HepG2 (cell line): ENCODE measurements around the gene SLC29A1. TPM values are rescaled to one million over a fixed set of nuclear protein-coding genes. Genes with fewer than 3 reads are reported as not detected.

Source experiments
- FOXC1 ChIP-seq: sonication (generic); formaldehyde crosslinking; IDR thresholded peaks from 2 replicates; pipeline ENCODE4 v1.8.0; 2022; ENCODE audit warnings: mild to moderate bottlenecking, missing genetic modification reagents, borderline replicate concordance
- HNF4A ChIP-seq: sonication (generic); formaldehyde crosslinking; IDR thresholded peaks from 2 replicates; pipeline ENCODE4 v1.4.0; 2020; ENCODE audit warnings: missing genetic modification reagents
- PTBP1 ChIP-seq: fragments of 200-400 bp; formaldehyde crosslinking; IDR thresholded peaks from 2 replicates; pipeline ENCODE4 v1.6.1; 2018; ENCODE audit warnings: low read length, low read depth; ENCODE audit not compliant: poor library complexity, severe bottlenecking
- RXRA ChIP-seq: sonication (generic); formaldehyde crosslinking; IDR thresholded peaks from 2 replicates; pipeline ENCODE4 v1.5.1; 2020; ENCODE audit warnings: missing genetic modification reagents
- SOX13 ChIP-seq, 3 experiments: fragments of 450-650 bp in 1 of 3; sonication (generic) in 1 of 3; formaldehyde crosslinking in 1 of 3; IDR thresholded peaks in 2 of 3; conservative IDR thresholded peaks in 1 of 3; 2 replicates each; pipeline versions ENCODE4 v1.5.0 to v1.6.1; 2016 to 2020; ENCODE audit warnings: antibody characterized with exemption in 1 of 3, mild to moderate bottlenecking in 1 of 3, missing compliant biosample characterization in 1 of 3, missing genetic modification reagents in 1 of 3, moderate library complexity in 1 of 3
- SP1 ChIP-seq, 2 experiments: fragments of 450-650 bp in 1 of 2; sonication (generic) in 1 of 2; formaldehyde crosslinking in 1 of 2; IDR thresholded peaks; 2 replicates each; pipeline versions ENCODE4 v1.4.0 to v1.6.1; 2016 to 2020; ENCODE audit warnings: missing genetic modification reagents in 1 of 2
- XBP1 ChIP-seq: sonication (generic); formaldehyde crosslinking; IDR thresholded peaks from 2 replicates; pipeline ENCODE4 v1.5.0; 2020; ENCODE audit warnings: missing genetic modification reagents
- ZC3H4 ChIP-seq: sonication (generic); formaldehyde crosslinking; IDR thresholded peaks from 2 replicates; pipeline ENCODE4 v1.4.0; 2020; ENCODE audit warnings: missing genetic modification reagents, borderline replicate concordance
- ZMYM2 ChIP-seq: sonication (generic); formaldehyde crosslinking; IDR thresholded peaks from 2 replicates; pipeline ENCODE4 v1.8.0; 2022; ENCODE audit warnings: mild to moderate bottlenecking, missing genetic modification reagents
- ZNF629 ChIP-seq: sonication (generic); formaldehyde crosslinking; conservative IDR thresholded peaks from 2 replicates; pipeline ENCODE4 v1.5.0; 2020; ENCODE audit warnings: missing genetic modification reagents
- ZSCAN9 ChIP-seq: IDR thresholded peaks from 2 replicates; pipeline ENCODE4 v1.6.1; 2016; ENCODE audit warnings: borderline replicate concordance
- ZZZ3 ChIP-seq: sonication (generic); formaldehyde crosslinking; IDR thresholded peaks from 2 replicates; pipeline ENCODE4 v1.4.0; 2020; ENCODE audit warnings: missing genetic modification reagents, mild to moderate bottlenecking, borderline replicate concordance
- polyA plus RNA-seq, 8 experiments: library from polyadenylated mRNA; depleted of rRNA in 3 of 8; stranded (reverse) in 7 of 8; unstranded in 1 of 8; fragments of >200 nt; fragmentation: Illumina TruSeq in 4 of 8; extraction: Trizol in 4 of 8; gene quantifications; 2 replicates each; pipeline versions ENCODE4 v1.2.1 to v1.2.3, GENCODE V29; 2011 to 2016; ENCODE audit warnings: low read depth in 4 of 8, missing spikeins in 1 of 8, mixed read lengths in 1 of 8; ENCODE audit not compliant: insufficient read depth in 1 of 8
- total RNA-seq, 5 experiments: library from RNA; depleted of rRNA; stranded (reverse); fragments of >200 nt; fragmentation: Illumina TruSeq; extraction: Trizol; gene quantifications; 2 replicates each; pipeline ENCODE4 v1.2.3, GENCODE V29; 2016; ENCODE audit warnings: low read depth in 1 of 5
- TF ChIP-seq, protein P1 (sequence below): sonication (generic); formaldehyde crosslinking; IDR thresholded peaks from 2 replicates; pipeline ENCODE4 v1.4.0; 2020; ENCODE audit warnings: mild to moderate bottlenecking, missing genetic modification reagents
- TF ChIP-seq, protein P2 (sequence below): sonication (generic); formaldehyde crosslinking; conservative IDR thresholded peaks from 2 replicates; pipeline ENCODE4 v1.4.0; 2020; ENCODE audit warnings: missing genetic modification reagents
- TF ChIP-seq, protein P3 (sequence below): sonication (generic); formaldehyde crosslinking; IDR thresholded peaks from 2 replicates; pipeline ENCODE4 v1.8.0; 2022; ENCODE audit warnings: missing genetic modification reagents, mild to moderate bottlenecking, moderate library complexity, borderline replicate concordance
- TF ChIP-seq, protein P4 (sequence below): sonication (generic); formaldehyde crosslinking; IDR thresholded peaks from 2 replicates; pipeline ENCODE4 v1.4.0; 2020; ENCODE audit warnings: missing genetic modification reagents

Gene SLC29A1
- total and polyA plus RNA-seq, 2 of the 13 experiments (the other 11 are each of a cell fraction or from before 2014, with no cell fraction given) = 43.2 to 106 TPM

DNA sequence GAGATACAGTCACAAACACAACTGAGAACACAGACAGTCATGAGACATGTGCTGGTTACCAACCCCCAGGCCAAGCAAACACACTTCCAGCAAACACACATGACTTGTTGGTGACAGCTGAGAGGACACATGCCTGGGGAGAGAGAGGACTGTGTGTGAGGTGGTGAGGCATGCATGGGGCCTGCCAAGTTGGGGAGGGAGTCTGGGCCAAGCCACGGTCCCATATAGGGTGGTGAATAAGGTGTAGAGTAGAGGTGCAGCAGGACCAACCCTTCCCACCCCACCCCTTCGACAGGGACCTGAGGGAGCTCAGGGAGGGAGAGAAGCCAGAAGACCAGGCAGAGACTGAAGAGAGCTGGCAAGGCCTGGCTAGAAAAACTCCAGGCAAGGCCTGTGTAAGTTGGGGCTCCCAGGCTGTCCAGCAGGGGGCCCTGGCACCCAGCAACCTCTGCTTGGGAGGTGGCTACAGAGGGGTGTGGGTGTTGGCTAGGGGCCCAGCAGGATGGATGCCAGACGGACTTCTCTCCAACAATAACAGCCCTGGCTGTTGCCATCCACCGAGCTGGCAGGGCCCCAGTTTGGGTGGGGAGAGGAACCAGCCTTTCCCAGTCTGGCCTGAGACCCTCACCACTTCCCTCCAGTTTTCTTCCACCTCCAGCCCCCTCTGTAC, 2.0 kb upstream of the SLC29A1 start (continued):
- TF ChIP-seq, protein P1, sequence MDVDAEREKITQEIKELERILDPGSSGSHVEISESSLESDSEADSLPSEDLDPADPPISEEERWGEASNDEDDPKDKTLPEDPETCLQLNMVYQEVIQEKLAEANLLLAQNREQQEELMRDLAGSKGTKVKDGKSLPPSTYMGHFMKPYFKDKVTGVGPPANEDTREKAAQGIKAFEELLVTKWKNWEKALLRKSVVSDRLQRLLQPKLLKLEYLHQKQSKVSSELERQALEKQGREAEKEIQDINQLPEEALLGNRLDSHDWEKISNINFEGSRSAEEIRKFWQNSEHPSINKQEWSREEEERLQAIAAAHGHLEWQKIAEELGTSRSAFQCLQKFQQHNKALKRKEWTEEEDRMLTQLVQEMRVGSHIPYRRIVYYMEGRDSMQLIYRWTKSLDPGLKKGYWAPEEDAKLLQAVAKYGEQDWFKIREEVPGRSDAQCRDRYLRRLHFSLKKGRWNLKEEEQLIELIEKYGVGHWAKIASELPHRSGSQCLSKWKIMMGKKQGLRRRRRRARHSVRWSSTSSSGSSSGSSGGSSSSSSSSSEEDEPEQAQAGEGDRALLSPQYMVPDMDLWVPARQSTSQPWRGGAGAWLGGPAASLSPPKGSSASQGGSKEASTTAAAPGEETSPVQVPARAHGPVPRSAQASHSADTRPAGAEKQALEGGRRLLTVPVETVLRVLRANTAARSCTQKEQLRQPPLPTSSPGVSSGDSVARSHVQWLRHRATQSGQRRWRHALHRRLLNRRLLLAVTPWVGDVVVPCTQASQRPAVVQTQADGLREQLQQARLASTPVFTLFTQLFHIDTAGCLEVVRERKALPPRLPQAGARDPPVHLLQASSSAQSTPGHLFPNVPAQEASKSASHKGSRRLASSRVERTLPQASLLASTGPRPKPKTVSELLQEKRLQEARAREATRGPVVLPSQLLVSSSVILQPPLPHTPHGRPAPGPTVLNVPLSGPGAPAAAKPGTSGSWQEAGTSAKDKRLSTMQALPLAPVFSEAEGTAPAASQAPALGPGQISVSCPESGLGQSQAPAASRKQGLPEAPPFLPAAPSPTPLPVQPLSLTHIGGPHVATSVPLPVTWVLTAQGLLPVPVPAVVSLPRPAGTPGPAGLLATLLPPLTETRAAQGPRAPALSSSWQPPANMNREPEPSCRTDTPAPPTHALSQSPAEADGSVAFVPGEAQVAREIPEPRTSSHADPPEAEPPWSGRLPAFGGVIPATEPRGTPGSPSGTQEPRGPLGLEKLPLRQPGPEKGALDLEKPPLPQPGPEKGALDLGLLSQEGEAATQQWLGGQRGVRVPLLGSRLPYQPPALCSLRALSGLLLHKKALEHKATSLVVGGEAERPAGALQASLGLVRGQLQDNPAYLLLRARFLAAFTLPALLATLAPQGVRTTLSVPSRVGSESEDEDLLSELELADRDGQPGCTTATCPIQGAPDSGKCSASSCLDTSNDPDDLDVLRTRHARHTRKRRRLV (CRISPR knock-in tag) = 0 out of 2 replicates have a peak, but pooled peaks have one; percentile 37
- TF ChIP-seq XBP1 (no peak), ZSCAN9 (0 out of 2 replicates have a peak, but pooled peaks have one; percentile 29), ZC3H4 (CRISPR knock-in tag) (no peak), SOX13 (IDR thresholded peaks at IDR 0.05) (no peak), SOX13 (CRISPR knock-in tag; conservative IDR thresholded peaks at IDR 0.05 in 1 of 2, IDR thresholded peaks at IDR 0.05 in 1 of 2) (peak in 1 of 2 experiments; percentile 51; a peak in 1 of 4 replicates), HNF4A (peak; percentile 30; the same call in 1 of the 2 replicates), FOXC1 (CRISPR knock-in tag) (peak; percentile 76; the same call in 1 of the 2 replicates), ZMYM2 (CRISPR knock-in tag) (peak; percentile 65; the same call in 1 of the 2 replicates), RXRA (CRISPR knock-in tag) (peak; percentile 57; the same call in 1 of the 2 replicates), ZZZ3 (CRISPR knock-in tag) (peak; percentile 68; the same call in 1 of the 2 replicates), PTBP1 (peak; percentile 20), ZNF629 (CRISPR knock-in tag) (no peak), SP1 (IDR thresholded peaks at IDR 0.05) (no peak), SP1 (CRISPR knock-in tag; IDR thresholded peaks at IDR 0.05) (0 out of 2 replicates have a peak, but pooled peaks have one; percentile 11)
- TF ChIP-seq, protein P2, sequence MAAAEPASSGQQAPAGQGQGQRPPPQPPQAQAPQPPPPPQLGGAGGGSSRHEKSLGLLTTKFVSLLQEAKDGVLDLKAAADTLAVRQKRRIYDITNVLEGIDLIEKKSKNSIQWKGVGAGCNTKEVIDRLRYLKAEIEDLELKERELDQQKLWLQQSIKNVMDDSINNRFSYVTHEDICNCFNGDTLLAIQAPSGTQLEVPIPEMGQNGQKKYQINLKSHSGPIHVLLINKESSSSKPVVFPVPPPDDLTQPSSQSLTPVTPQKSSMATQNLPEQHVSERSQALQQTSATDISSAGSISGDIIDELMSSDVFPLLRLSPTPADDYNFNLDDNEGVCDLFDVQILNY = no peak
- TF ChIP-seq, protein P3, sequence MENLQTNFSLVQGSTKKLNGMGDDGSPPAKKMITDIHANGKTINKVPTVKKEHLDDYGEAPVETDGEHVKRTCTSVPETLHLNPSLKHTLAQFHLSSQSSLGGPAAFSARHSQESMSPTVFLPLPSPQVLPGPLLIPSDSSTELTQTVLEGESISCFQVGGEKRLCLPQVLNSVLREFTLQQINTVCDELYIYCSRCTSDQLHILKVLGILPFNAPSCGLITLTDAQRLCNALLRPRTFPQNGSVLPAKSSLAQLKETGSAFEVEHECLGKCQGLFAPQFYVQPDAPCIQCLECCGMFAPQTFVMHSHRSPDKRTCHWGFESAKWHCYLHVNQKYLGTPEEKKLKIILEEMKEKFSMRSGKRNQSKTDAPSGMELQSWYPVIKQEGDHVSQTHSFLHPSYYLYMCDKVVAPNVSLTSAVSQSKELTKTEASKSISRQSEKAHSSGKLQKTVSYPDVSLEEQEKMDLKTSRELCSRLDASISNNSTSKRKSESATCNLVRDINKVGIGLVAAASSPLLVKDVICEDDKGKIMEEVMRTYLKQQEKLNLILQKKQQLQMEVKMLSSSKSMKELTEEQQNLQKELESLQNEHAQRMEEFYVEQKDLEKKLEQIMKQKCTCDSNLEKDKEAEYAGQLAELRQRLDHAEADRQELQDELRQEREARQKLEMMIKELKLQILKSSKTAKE = no peak
- TF ChIP-seq, protein P4, sequence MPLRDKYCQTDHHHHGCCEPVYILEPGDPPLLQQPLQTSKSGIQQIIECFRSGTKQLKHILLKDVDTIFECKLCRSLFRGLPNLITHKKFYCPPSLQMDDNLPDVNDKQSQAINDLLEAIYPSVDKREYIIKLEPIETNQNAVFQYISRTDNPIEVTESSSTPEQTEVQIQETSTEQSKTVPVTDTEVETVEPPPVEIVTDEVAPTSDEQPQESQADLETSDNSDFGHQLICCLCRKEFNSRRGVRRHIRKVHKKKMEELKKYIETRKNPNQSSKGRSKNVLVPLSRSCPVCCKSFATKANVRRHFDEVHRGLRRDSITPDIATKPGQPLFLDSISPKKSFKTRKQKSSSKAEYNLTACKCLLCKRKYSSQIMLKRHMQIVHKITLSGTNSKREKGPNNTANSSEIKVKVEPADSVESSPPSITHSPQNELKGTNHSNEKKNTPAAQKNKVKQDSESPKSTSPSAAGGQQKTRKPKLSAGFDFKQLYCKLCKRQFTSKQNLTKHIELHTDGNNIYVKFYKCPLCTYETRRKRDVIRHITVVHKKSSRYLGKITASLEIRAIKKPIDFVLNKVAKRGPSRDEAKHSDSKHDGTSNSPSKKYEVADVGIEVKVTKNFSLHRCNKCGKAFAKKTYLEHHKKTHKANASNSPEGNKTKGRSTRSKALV (CRISPR knock-in tag) = 0 out of 2 replicates have a peak, but pooled peaks have one; percentile 39
